Kidney glomerular epithelial cell (primary cell): Measurements from ENCODE around the gene AOAH.

ENCODE experiments used
- DNase-seq: peaks from one replicate; lab custom pipeline; 2025; lab: John Stamatoyannopoulos, UW

AOAH gene, protein sequence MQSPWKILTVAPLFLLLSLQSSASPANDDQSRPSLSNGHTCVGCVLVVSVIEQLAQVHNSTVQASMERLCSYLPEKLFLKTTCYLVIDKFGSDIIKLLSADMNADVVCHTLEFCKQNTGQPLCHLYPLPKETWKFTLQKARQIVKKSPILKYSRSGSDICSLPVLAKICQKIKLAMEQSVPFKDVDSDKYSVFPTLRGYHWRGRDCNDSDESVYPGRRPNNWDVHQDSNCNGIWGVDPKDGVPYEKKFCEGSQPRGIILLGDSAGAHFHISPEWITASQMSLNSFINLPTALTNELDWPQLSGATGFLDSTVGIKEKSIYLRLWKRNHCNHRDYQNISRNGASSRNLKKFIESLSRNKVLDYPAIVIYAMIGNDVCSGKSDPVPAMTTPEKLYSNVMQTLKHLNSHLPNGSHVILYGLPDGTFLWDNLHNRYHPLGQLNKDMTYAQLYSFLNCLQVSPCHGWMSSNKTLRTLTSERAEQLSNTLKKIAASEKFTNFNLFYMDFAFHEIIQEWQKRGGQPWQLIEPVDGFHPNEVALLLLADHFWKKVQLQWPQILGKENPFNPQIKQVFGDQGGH

DNA sequence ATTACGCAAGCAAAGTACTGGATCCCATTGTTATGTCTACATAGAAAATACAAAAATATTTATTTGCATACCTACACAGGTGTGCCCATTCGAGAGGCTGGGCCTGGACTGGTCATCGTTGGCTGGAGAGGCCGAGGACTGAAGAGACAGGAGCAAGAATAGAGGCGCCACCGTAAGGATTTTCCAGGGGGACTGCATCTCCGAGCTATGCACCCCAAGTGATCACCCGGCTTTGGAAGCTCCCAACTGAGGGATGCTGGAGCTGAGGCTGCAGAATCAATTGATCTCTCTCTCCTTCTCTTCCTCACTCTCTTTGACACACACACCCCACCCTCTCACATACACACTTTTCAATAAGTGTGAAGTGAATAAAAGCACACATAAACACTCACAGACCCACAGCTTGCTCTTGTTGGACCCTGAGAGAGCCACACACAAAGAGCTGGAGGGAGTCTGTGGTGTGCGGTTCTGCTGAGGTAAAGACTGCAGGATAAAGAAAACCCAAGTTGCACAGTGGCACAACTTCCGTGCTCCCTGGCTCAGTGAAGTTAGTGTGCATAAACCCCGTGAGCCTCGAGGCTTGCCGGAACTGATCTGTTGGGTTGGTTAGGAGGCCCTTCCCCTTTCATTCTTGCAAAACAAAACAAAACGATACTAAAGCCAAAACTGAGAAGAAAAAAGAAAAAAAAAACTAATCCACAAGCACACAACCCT lies at the start of gene AOAH:
TSS of gene AOAH (minus strand) at position 544 of the 714 bp plus-strand sequence. CDS start at position 198, 346 bp downstream.
- DNase-seq, result no peak

DNA sequence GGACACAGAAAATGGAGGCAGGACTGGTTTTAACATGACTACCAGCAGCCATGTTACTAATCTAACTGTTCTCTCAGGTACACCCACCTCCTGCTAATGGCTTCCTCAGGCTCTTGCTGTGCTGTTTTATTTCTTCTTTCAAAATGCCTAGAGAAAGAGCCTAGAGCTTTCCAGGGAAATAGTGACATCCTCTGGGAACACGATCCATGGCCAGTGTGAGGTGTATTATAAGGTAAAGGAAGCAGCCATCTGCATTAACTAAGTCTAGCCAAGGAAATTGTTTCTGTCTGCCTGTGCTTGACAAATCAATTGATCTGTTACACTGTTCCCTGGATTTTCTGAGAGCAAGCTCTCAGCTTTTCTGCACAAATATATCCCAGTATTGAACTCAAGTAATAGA lies 42.2 kb upstream of the AOAH start:
- DNase-seq, result no peak

DNA sequence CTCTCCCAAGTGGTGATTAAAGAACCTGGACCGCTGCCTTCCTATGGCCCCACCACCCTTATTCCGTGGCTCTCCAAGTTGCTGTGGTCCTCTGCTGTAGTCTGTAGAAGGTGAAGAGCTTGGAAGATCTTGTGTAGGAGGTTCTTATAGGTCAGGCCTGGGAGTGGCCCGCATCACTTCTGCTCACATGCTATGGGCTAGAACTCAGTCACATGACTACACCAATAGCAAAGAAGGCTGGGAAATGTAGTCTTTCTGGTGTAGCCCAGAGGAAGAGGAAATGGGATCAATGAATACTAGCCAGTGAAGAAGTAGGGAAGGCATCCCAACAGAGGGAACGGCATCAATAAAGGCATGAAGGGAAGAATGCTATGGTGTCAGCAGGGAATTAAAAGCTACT lies 41.3 kb upstream of the AOAH start:
- no peak for DNase-seq

DNA sequence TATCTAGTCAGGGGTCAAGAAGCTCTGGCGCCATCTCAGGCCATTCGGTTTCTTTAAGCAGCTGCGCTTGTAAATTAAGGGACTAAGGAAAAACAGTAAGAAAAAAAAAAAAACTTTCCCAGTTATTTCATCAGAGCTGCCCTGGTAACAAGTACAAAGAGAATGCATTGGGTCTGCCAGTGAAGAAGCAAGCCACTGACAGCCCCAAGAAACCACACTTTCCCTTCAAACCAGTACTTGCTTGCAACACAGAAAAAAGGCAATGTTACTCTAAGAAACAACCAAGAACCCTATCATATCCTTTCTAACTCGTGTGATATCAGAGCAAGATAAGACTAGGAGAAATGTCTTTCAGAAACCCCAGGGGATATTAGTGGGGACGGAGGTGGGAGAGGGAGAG lies 40.6 kb upstream of the AOAH start:
- DNase-seq, result no peak

DNA sequence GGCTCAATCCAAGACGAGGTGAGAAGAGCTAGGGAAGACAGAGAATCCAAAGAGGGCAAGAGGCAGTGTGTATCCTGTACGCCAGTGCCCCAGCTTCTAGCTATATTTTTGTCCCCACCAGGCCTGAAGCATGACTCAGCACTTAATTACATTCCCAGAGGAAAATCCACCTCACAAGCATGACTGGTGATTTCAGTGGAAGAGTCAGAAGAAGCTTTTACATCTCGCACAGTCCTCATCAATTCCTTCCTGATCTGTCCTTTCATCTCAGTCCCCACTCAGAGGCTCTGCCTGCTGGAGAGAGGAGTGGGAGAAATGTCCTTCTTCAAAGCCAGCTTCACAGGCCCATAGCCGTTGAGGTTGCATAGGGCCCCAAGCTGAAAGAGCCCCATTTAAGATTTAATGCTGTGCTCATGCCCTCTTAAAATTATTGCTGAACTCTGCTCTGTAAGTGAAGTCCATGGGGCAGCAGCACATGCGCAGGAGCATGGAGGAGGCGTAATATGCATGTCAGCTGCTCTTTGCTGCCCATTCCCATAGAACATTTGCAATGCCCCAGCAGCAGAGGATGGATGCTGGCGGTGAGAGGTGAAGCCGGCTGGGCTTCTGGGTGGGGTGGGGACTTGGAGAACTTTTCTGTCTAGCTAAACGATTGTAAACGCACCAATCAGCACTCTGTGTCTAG lies 39.0 kb upstream of the AOAH start:
- DNase-seq, result peak; percentile 18

DNA sequence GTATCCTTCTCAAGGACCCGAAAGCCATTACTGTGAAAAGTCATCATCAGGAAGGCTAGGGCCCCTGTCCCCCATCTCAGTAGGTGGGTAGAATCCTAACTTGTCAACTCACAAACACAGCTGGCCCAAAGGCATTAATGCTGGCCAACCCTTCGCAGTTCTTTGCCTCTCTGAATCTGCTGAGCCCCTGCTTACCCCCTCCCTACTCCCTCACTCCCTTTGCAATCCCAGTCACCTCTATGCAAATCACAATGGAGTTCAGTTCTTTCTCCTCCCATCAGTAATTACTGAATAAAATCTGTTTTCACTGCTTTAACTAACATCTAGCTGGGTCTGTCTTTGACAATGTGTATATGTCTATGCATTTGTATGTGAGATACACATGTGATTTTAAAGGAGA lies 38.1 kb upstream of the AOAH start:
- no peak for DNase-seq

DNA sequence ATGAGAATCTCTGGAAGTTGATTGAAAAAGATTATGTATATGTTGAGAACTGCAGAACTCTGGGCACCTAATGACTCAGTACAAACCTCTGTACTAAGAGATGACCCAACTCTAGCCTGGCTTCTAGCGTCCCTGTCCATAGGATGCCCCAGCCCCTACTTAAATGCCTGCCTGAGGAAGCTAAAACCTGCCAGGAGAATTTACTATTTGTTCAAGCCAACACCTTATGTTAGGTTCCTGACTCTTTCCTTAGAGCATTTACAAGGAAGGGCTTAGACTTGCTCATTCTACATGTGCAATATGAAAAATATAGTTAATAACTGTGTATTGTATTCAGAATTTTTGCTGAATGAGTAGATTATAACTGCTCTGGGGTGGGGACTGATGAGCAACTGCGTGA lies 37.5 kb upstream of the AOAH start:
- no peak for DNase-seq

DNA sequence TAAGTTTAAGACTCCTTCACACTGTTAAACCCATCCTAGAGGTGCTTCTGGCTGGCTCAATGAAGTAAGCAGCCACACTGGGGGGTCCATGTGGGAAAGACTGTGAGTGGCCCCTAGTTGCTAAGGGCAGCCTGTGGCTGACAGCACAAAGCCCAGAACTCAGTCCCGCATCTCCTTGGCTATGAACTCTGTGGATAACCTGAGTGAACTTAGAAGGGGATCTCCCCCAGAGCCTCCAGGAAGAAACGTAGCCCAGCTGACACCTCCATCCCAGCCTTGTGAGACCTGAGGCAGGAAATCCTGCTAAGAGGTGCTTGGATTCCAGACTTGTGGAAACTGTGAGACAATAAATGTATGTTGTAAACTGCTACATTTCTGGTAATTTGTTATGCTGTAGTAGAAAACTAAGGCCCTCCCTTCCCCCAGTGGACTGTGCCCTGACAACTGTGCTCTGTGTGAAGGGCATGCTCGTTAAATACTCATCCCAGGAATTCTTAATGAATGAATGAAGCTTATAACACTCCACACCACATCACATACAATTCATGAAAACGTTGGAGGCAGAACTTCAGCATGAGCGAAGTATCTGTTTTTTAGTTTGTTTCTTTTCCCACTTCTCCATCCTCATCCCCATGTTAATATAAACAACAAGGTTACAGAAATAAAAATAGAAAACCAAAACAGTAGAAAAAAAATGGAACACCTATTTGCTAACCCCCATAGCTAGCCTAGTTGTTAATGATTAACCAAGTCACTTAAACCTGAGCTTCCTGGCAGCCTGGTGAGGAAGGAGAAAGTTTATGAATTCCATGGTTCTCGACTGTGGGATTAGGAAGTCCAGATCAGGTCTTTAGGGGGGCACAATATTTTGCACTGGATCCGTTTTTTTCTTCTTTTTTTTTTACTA lies 36.8 kb upstream of the AOAH start:
- no peak for DNase-seq

DNA sequence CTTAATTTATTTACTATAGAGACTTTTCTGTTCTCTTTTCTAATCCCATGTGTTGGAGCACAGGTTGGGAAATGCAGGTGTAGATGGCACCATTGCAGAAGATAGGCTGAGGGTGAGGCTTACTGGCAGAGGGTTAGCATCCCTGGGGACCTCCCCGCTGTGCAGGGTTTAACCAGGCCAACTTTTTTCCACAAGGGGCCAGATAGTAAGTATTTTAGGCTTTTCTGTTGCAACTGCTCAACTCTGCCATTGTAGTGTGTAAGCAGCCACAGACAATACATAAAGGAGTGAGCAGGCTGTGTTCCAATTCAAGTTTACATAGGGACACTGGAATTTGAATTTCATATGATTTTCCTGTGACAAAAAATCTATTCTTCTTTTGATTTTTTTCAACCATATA lies 34.6 kb upstream of the AOAH start:
- DNase-seq, result no peak

DNA sequence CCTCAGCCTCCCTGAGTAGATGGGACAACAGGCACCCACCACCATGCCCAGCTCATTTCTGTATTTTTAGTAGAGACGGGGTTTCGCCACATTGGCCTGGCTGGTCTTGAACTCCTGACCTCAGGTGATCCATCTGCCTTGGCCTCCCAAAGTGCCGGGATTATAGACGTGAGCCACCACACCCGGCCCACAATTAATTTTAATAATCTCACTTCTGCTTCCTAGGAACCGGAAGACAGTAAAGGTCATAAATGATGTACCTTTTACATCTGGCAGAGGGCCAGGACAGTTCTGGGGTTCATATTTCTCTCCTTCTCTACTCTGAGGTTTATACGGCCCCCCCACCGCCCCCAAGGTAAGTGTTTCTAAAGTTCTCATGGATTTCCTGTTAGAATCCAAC lies 31.2 kb upstream of the AOAH start:
- DNase-seq, result no peak

DNA sequence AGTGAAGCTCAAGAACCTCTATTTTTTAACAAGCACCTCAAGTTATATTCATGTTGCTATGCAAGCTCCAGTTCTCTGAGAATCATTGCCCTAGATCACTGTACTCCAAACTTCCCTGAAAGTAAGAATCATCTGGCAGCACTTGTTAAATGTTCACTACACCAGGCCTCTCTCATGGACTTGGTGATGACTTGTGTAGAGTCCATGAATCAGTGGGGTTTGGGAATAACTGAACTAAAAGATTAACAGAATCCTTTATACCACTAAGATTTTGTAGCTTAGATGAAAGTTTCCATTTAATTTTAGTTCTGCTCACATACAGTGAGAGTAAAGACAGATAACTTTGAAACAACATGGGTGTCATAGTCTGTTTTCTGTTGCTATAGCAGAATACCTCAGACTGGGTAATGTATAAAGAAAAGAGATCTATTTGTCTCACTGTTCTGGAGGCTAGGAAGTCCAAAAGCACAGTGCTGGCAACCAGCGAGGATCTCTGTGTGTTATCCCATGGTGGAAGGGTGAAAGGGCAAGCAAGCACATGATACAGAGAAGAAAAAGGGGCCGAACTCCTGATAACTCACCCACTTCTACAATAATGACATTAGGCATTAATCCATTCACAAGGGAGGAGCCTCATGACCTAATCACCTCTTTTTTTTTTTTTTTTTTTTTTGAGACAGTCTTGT lies 27.9 kb upstream of the AOAH start:
- DNase-seq, result no peak

DNA sequence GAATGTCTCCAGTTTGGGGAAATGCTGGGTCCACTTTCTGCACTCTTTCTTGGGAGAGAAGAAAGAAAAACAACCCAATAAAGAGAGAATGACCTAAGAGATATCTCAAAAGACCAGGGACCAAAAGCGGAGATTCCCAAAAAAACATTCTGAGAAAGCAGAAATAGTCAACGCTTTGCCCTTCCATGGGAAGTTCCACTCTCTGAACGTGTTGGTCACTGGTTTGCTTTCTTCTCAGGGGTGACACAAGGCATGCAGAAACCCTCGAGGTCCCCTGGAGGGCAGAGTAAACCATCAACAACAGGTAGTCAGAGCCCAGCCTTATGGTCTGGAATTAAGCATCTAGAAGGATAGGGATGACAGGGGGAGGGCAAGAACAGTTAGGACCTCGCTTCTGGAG lies 26.2 kb upstream of the AOAH start:
- no peak for DNase-seq

DNA sequence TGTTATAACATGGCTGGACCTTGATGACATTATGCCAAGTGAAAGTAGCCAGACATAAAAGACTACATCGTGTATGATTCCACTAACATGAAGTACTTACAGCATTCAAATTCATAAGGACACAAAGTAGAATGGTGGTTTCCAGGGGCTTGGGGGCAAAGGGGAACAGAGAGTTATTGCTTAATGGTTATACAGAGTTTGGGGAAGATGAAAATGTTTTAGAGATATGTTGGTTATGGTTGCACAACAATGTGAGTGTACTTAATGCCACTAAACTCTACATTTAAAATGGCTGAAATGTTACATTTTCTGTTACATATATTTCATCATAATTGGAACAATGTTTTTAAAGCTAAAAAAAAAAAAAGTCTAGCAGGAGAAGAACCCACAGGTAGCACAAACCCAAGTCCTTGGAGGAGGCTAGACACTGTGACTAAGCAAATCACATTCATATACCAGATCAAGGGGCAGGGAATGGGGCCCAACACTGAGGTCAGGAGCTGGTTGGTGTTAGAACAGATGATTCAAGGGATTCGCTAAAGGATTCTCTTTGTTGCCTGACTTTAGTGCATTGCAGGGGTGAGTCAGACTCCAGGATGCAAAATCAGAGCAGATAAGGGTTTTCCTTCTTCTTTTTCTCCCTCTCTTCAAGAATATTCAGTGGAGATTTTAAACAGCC lies 25.1 kb upstream of the AOAH start:
- peak; percentile 30 for DNase-seq

DNA sequence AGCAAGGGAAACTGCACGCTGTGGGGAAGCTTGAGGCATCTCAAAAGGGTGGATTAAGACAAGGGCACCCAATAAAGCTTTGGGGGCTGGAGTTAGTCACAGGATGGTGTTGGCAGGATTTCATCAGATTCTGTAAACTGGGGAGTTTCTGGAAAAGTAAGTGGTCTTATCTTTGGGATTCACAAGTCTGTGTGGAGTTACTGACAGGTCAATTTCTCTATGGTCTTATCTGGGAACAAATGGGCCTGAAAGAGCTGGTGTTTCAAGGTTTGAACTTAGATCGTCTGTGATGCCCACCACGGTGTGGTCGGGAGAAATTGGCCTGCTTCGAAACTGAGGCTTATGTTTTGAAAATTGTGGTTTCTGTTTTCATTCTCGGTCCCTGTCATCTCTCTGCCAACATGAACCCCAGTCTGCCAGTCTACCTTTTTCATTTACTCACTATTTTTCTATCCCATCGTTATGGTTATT lies 23.8 kb upstream of the AOAH start:
- DNase-seq, result no peak

DNA sequence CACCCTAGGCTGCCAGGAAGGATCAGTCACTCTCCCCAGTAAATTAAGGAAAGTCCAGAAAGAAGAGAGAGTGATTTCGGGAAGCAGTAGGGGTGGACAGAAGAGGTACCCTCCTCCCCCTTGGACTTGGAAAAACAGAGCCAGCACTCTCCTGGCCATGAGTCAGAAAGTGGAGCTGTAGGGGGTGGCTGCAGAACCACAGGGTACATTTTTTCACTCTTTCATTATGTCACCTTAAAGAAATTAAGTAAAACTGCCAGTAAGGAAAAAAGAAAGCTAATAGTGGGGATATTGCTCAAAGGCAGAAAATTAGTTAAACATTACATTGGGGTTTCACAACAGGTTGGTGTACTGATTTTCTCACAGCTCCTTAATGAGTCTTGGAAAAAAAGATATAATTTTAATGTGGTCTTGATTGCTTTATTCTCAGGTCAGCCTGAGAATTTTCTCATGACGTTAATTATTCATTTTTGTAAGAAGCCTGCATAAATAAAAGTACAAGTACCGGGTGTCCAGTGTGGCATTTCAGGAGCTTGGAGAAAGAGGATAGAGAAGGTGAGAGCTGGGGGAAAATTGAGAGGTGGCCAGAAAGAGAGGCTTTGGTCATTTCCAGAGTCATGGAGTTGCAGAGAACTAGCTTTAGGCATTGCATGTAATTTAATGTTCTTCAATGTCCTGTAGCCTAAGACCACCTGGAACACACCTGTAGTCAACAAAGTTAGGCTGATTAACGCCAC lies 23.2 kb upstream of the AOAH start:
- peak; percentile 89 for DNase-seq

DNA sequence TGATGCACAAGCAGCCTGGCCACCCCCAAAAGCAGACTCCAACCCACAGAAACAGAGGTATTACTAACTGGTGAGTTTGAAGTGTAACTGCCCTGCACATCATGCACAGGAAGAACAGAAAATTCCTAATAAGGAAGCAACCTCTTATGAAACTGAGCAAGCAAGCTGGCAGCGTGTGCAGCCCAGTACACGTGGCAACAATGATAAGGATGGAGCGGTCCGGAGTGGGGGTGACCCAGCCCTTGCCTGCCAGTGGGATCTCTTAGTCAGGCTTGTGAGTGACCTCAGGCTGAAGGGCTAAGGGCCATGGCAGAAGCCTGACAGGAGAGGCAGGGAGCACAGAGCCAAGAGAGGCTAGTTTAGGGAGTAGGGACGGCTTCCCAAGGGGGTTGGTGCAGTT lies 22.1 kb upstream of the AOAH start:
- DNase-seq, result no peak

DNA sequence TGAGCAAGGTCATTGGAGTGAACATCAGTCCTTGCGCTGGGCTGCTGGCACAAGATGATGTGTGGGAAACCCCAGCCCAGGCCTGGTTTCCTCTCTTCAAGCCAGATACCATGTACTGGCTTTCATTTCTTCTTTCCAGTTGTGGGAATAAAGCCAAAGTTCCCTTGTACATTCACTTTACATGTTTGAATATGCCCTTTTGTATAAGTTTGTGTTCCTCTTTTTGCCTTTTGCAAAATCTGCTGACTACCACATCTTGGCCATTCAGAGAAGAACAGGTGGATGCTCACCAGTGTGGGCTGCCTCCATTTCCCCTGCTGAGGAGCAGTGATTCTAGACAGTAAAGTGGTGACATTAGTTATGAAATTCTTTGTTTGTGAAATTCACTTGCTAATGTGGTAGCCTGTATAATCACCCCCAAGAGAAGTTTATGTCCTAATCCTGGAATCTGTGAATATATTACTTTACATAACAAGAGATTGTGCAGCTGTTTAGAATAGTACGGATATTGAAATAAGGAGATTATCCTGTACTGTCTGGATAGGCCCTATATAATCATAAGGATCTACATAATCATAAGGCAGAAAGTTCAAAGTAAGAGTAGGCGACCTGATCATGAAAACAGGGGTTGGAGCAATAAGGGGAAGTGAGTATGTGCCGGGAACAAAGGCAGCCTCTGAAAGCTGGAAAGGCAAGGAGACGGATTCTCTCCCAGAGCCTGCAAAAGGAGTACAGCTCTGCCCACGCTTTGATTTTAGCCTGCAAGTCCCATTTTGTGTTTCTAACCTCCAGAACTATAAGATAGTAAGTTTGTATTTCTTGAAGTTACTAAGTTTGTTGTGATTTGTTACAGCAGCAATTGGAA lies 18.8 kb upstream of the AOAH start:
- no peak for DNase-seq

DNA sequence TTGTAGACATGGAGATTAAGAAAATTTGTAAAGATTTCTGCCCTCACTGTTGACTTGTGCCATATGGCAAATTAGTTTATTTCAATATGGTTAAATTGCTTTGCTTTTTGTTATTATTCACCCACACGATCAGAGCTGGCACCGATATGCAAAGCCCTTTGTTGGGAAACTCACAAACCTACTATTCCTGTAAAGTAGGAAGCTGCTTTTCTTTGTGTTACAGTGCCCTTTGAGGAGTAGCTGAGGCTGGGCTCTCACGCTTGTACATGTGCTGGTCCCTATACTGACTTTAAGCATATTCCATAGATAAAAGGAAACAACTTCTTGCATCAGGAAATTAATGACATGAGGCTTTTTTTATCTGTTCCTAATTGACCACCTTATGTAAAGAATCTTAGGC lies 17.6 kb upstream of the AOAH start:
- no peak for DNase-seq

DNA sequence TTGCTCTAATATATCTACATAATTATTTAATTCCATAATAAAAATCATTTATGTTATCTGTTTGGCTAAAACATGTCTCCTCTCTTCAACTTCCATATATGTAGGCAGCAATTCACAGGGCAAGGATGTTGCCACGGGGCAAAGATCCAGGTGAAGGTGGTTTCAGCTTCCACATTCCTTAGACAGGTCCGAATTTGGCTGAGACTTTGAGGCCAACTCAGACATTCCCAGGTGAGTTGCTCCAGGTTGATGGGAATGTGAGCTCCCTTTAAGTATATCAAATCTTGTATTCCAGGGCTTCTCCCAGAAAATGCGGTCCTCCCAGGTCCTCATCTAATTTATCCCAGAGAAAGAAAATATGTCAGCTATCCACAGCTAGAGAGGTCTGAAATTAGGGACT lies 15.1 kb upstream of the AOAH start:
- no peak for DNase-seq
